K562 (cell line): ENCODE results near the gene LRP1. TPM values are rescaled to one million over a fixed set of nuclear protein-coding genes. Genes with fewer than 3 reads are reported as not detected.

Source experiments
- ARID2 ChIP-seq: fragments of 450-650 bp; IDR thresholded peaks from 2 replicates; pipeline ENCODE4 v1.6.1; 2017; ENCODE audit warnings: antibody characterized with exemption, mild to moderate bottlenecking
- ARID3B ChIP-seq: fragments of 250-450 bp; sonication (Bioruptor Pico); IDR thresholded peaks from 2 replicates; pipeline ENCODE4 v1.4.0; 2020; ENCODE audit warnings: borderline replicate concordance
- BHLHE40 ChIP-seq: IDR thresholded peaks from 2 replicates; pipeline ENCODE4 v1.6.1; 2011; ENCODE audit warnings: low read length, improper control_type of control experiment
- DNMT1 ChIP-seq: fragments of 450-650 bp; IDR thresholded peaks from 2 replicates; pipeline ENCODE4 v1.6.1; 2016; ENCODE audit warnings: antibody characterized with exemption, mild to moderate bottlenecking
- FOXP1 ChIP-seq: sonication (generic); formaldehyde crosslinking; IDR thresholded peaks from 2 replicates; pipeline ENCODE4 v1.8.0; 2022; ENCODE audit warnings: mild to moderate bottlenecking, missing genetic modification reagents
- KLF16 ChIP-seq: IDR thresholded peaks from 2 replicates; pipeline ENCODE4 v1.6.1; 2016; ENCODE audit warnings: antibody characterized with exemption
- PURB ChIP-seq: sonication (generic); formaldehyde crosslinking; IDR thresholded peaks from 2 replicates; pipeline ENCODE4 v1.9.0; 2021; ENCODE audit warnings: low read depth, mild to moderate bottlenecking, missing genetic modification reagents
- SIRT6 ChIP-seq: IDR thresholded peaks from one replicate; pipeline ENCODE4 v1.6.1; 2012; ENCODE audit warnings: low read depth, mild to moderate bottlenecking, control low read depth, inconsistent platforms, low read length, moderate library complexity
- SMARCC2 ChIP-seq: fragments of 450-650 bp; IDR thresholded peaks from 2 replicates; pipeline ENCODE4 v1.6.1; 2017; ENCODE audit warnings: antibody characterized with exemption, moderate library complexity, mild to moderate bottlenecking, low read depth
- SRSF3 ChIP-seq: fragments of 200-400 bp; formaldehyde crosslinking; IDR thresholded peaks from 2 replicates; pipeline ENCODE4 v1.6.1; 2016; ENCODE audit warnings: mild to moderate bottlenecking, low read length, moderate library complexity; ENCODE audit not compliant: insufficient read depth
- TAF9B ChIP-seq: fragments of 450-650 bp; IDR thresholded peaks from 2 replicates; pipeline ENCODE4 v1.6.1; 2018; ENCODE audit warnings: mild to moderate bottlenecking; ENCODE audit not compliant: partially characterized antibody
- TGIF2 ChIP-seq: sonication (generic); formaldehyde crosslinking; IDR thresholded peaks from 2 replicates; pipeline ENCODE4 v1.8.1; 2022; ENCODE audit warnings: mild to moderate bottlenecking, missing genetic modification reagents, moderate library complexity
- XRCC5 ChIP-seq: fragments of 200-400 bp; formaldehyde crosslinking; IDR thresholded peaks from 2 replicates; pipeline ENCODE4 v1.6.1; 2017; ENCODE audit warnings: low read depth, mild to moderate bottlenecking, low read length
- ZFX ChIP-seq: sonication (generic); formaldehyde crosslinking; IDR thresholded peaks from 2 replicates; pipeline ENCODE4 v1.8.0; 2022; ENCODE audit warnings: mild to moderate bottlenecking, missing genetic modification reagents, moderate library complexity
- ZNF23 ChIP-seq: fragments of 250-450 bp; sonication (Bioruptor Pico); IDR thresholded peaks from 2 replicates; pipeline ENCODE4 v1.4.0; 2020; ENCODE audit warnings: mild to moderate bottlenecking
- ZNF263 ChIP-seq: sonication (generic); formaldehyde crosslinking; IDR thresholded peaks from 2 replicates; pipeline ENCODE4 v1.8.0; 2022; ENCODE audit warnings: mild to moderate bottlenecking, missing genetic modification reagents, borderline replicate concordance
- ZNF384 ChIP-seq: IDR thresholded peaks from 2 replicates; pipeline ENCODE4 v1.6.1; 2012; ENCODE audit warnings: low read depth, low read length, improper control_type of control experiment
- ZNF408 ChIP-seq: fragments of 250-450 bp; sonication (Bioruptor Pico); IDR thresholded peaks from 2 replicates; pipeline ENCODE4 v1.4.0; 2020; ENCODE audit warnings: low read depth, mild to moderate bottlenecking, moderate library complexity
- ZNF668 ChIP-seq: fragments of 250-450 bp; sonication (Bioruptor Pico); IDR thresholded peaks from 2 replicates; pipeline ENCODE4 v1.8.0; 2022; ENCODE audit warnings: mild to moderate bottlenecking, inconsistent platforms
- polyA plus RNA-seq, 8 experiments: library from polyadenylated mRNA; depleted of rRNA in 4 of 8; stranded (reverse) in 5 of 8; unstranded in 3 of 8; fragments of >200 nt; fragmentation: Nextera tagmentation in 2 of 8; fragmentation: Illumina TruSeq in 1 of 8; extraction: Ambion mirVana in 2 of 8; extraction: Trizol in 1 of 8; gene quantifications; 2 replicates each; pipeline versions ENCODE4 v1.2.1 to v1.2.3, GENCODE V29; 2011 to 2014; ENCODE audit warnings: inconsistent platforms in 1 of 8, missing spikeins in 1 of 8
- total RNA-seq, 7 experiments: library from RNA; depleted of rRNA in 6 of 7; stranded (reverse); fragments of >200 nt in 6 of 7; fragmentation: Illumina TruSeq in 2 of 7; extraction: Trizol in 2 of 7; gene quantifications; 2 replicates each; pipeline versions ENCODE4 v1.2.1 to v1.2.3, GENCODE V29; 2011 to 2021; ENCODE audit warnings: low replicate concordance in 1 of 7
- TF ChIP-seq, protein P1 (sequence below): fragments of 250-450 bp; sonication (Bioruptor Pico); IDR thresholded peaks from 2 replicates; pipeline ENCODE4 v1.5.1; 2021; ENCODE audit warnings: mild to moderate bottlenecking
- TF ChIP-seq, protein P2 (sequence below): conservative IDR thresholded peaks from 2 replicates; pipeline ENCODE4 v1.6.1; 2011; ENCODE audit warnings: low read depth, mild to moderate bottlenecking, low read length; ENCODE audit not compliant: control insufficient read depth

Gene LRP1
- total and polyA plus RNA-seq, 9 of the 15 experiments (the other 6 are each of a cell fraction or from before 2014, with no cell fraction given): 0.04 to 0.64 (median 0.19) TPM; not detected in 2

DNA sequence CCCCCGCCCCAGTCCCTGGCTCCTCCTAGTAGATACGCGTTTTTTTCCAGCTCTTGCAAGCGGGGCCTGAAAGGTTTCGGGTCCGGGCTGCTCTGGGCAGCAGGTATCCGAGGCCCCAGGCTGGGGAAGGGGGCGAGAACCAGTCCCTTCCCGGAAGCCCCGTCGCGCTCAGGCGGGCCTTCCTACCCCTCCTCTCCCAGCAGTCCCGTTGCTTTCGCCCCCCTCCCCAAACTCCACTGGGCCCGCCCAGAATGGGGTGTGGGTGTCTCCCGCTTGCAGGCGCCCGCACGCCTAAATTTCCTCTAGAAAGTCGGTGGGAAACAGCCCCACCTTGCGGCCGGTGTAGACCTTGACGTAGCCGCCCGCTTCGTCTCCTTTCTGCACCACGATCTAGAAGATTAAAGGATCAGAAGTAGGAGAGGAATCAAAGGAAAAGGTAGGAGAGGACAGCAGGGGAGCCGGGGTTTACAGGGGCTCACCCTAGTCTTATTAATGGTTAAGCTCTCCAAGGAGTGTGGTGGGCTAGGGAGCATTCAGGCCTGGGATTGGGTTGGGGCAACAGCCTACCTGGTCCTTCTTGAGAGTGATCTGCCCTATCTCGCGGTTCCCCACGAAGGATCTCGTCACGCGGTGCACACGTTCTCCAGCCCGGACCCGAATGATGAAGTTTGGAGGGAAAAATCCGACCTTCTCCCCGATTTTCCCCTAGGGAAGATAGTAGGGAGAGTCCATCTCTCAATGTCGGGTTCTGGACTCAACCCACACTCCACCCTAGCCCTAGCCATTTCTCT, 115.4 kb downstream of the LRP1 start (continued):
- TF ChIP-seq, protein P1, sequence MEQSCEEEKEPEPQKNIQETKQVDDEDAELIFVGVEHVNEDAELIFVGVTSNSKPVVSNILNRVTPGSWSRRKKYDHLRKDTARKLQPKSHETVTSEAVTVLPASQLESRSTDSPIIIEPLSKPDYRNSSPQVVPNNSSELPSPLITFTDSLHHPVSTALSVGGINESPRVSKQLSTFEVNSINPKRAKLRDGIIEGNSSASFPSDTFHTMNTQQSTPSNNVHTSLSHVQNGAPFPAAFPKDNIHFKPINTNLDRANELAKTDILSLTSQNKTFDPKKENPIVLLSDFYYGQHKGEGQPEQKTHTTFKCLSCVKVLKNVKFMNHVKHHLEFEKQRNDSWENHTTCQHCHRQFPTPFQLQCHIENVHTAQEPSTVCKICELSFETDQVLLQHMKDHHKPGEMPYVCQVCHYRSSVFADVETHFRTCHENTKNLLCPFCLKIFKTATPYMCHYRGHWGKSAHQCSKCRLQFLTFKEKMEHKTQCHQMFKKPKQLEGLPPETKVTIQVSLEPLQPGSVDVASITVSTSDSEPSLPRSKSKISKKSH (CRISPR knock-in tag): no peak
- no peak for TF ChIP-seq SRSF3
- no peak for TF ChIP-seq PURB (CRISPR knock-in tag)
- 0 out of 2 replicates have a peak, but pooled peaks have one; percentile 53 for TF ChIP-seq FOXP1 (CRISPR knock-in tag)
- TF ChIP-seq ZNF23 (CRISPR knock-in tag): no peak
- no peak; the same call in 1 of the 2 replicates for TF ChIP-seq ZNF384
- TF ChIP-seq DNMT1: no peak
- TF ChIP-seq SMARCC2: no peak
- TF ChIP-seq ZFX (CRISPR knock-in tag): peak; percentile 30; the same call in 1 of the 2 replicates
- no peak for TF ChIP-seq TAF9B
- TF ChIP-seq, protein P2, sequence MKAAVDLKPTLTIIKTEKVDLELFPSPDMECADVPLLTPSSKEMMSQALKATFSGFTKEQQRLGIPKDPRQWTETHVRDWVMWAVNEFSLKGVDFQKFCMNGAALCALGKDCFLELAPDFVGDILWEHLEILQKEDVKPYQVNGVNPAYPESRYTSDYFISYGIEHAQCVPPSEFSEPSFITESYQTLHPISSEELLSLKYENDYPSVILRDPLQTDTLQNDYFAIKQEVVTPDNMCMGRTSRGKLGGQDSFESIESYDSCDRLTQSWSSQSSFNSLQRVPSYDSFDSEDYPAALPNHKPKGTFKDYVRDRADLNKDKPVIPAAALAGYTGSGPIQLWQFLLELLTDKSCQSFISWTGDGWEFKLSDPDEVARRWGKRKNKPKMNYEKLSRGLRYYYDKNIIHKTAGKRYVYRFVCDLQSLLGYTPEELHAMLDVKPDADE: no peak
- no peak for TF ChIP-seq TGIF2 (CRISPR knock-in tag)
- TF ChIP-seq XRCC5: peak; percentile 67; the same call in 1 of the 2 replicates
- no peak for TF ChIP-seq ARID3B (CRISPR knock-in tag)
- TF ChIP-seq ZNF408 (CRISPR knock-in tag): no peak
- TF ChIP-seq ARID2: no peak
- peak; percentile 9; the same call in 1 of the 2 replicates for TF ChIP-seq BHLHE40
- TF ChIP-seq ZNF263 (CRISPR knock-in tag): no peak
- TF ChIP-seq SIRT6: no peak
- TF ChIP-seq ZNF668: no peak
- TF ChIP-seq KLF16: no peak
